Measurements from ENCODE around the gene ZNF407.

The ZNF407 gene

DNA sequence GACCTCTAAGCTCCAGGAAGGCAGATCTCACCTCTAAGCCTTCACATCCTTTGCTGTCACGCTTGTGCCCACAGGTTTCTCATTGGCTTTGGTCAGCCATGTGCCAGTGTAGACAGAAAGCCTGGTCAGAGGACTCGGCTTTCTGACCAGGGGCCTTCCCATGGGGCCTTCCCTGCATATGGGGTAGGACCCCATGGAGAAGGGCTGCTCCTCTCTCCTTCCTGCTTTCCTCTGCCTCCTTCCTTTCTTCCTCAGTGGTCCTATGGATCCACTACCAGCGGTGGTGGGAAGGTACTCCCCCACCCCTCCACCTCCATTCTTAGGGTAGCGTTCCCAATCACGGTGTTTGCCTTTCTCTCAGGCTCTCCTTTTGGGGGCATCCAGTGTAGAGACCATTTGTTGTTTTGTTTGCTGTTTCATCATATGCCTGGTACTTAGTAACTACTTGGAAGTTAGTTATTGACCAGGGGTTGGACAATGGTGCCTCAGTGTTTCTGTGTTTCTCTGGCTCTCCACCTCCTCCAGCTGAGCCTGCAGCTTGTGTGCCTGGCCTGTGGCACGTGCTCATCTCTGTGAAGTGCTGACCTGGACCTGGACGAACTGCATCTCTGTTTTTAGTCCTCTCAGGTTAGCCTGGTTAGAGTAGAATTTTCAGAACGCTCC, 71.6 kb downstream of the ZNF407 start:
- H3K9me3 Mint-ChIP-seq = no peaks in the 10 kb centered on the region
- H3K27ac Mint-ChIP-seq (ENCODE audit: low read depth) = no peak overlapping the region
- H3K36me3 Mint-ChIP-seq (ENCODE audit: insufficient read depth) = peaks cover 6% of the 10 kb centered on the region
- peaks cover 20% of the 10 kb centered on the region for H3K4me1 Mint-ChIP-seq
- H3K27me3 Mint-ChIP-seq = no peaks in the 10 kb centered on the region
- DNase-seq (ENCODE audit: low spot score in 2 of 2) (no peak), ATAC-seq (replicated peaks; ENCODE audit: extremely low read depth, poor library complexity, severe bottlenecking) (no peak)
- H3K4me3 Mint-ChIP-seq = no peak overlapping the region

DNA sequence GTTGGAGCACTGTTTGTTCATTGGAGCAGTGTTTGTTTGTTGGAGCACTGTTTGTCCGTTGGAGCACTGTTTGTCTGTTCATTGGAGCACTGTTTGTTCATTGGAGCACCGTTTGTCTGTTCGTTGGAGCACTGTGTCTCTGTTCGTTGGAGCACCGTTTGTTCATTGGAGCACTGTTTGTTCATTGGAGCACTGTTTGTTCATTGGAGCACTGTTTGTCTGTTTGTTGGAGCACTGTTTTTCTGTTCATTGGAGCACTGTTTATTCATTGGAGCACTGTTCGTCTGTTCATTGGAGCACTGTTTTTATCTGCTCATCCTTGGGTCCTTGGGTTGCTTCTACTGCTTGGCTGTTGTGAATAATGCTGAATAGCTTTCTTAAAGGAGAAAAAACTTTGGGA, 74.7 kb downstream of the ZNF407 start:
- Mint-ChIP-seq H3K27me3 (no peaks in the 10 kb centered on the region), H3K4me3 (no peak overlapping the region), H3K27ac (ENCODE audit: low read depth) (no peak overlapping the region), H3K4me1 (peaks cover 5% of the 10 kb centered on the region), H3K36me3 (ENCODE audit: insufficient read depth) (peaks cover 7% of the 10 kb centered on the region), H3K9me3 (no peaks in the 10 kb centered on the region)
- ATAC-seq (replicated peaks; ENCODE audit: extremely low read depth, poor library complexity, severe bottlenecking) (no peak), DNase-seq (ENCODE audit: low spot score in 2 of 2) (no peak)

DNA sequence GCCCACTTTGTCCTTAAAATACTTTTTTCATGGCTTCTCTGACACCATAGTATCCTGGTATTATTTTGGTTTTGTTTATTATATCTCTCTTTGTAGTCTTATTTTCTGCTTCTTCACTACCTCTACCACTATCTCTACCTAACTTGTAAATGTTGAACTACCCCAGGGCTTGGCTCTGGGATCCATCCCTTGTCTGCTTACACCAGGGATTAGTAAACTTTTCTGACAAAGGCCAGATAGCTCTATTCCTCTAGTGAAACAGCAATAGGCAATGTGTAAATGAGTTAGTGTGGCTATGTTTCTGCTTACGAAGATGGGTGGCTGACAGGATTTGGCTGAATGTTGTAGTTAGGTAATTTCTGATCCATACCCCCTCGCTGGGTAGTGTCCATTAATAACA, 76.8 kb downstream of the ZNF407 start:
- H3K27me3 Mint-ChIP-seq = no peaks in the 10 kb centered on the region
- no peak overlapping the region for H3K27ac Mint-ChIP-seq (ENCODE audit: low read depth)
- H3K4me3 Mint-ChIP-seq = no peak overlapping the region
- ATAC-seq (replicated peaks; ENCODE audit: extremely low read depth, poor library complexity, severe bottlenecking) (no peak), DNase-seq (ENCODE audit: low spot score in 2 of 2) (no peak)
- H3K36me3 Mint-ChIP-seq (ENCODE audit: insufficient read depth) = peaks cover 5% of the 10 kb centered on the region
- peaks cover 14% of the 10 kb centered on the region for H3K4me1 Mint-ChIP-seq
- H3K9me3 Mint-ChIP-seq = no peaks in the 10 kb centered on the region

DNA sequence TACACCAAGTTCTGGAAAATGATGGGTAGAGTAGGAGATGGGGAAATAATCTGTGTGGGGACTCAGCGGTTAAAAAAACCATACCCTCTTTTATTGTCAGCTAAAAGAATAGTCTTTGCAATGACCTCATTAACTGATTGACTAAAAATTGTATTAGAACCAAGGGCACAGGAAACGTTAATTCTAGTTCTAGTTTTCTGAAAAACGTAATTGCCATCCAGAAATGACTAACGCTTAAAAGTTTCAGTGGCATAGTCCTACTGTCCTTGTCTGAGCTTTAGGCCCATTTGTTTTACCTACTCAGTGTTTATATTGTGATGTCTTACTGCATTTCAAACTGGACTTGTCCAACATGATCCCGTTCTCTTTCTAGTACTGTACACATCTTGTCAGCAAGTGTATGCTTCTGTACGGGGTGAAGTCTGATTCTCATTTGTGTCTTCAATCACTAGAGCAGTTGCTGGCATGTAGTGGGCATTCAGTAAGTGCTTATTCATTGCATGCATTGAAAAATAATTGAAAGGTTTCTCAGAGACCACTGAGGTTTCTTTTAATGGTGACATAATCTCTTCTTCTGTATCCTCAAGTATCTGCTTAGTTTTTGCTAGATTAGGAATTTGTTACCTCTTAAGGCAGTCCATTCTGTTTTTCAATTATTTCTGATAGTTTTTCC, 81.5 kb downstream of the ZNF407 start:
- peaks cover 1% of the 10 kb centered on the region for H3K36me3 Mint-ChIP-seq (ENCODE audit: insufficient read depth)
- no peaks in the 10 kb centered on the region for H3K9me3 Mint-ChIP-seq
- peaks cover 19% of the 10 kb centered on the region for H3K4me1 Mint-ChIP-seq
- DNase-seq (ENCODE audit: low spot score in 2 of 2) (no peak), ATAC-seq (replicated peaks; ENCODE audit: extremely low read depth, poor library complexity, severe bottlenecking) (no peak)
- no peaks in the 10 kb centered on the region for H3K27me3 Mint-ChIP-seq
- H3K27ac Mint-ChIP-seq (ENCODE audit: low read depth) = no peak overlapping the region
- no peak overlapping the region for H3K4me3 Mint-ChIP-seq

DNA sequence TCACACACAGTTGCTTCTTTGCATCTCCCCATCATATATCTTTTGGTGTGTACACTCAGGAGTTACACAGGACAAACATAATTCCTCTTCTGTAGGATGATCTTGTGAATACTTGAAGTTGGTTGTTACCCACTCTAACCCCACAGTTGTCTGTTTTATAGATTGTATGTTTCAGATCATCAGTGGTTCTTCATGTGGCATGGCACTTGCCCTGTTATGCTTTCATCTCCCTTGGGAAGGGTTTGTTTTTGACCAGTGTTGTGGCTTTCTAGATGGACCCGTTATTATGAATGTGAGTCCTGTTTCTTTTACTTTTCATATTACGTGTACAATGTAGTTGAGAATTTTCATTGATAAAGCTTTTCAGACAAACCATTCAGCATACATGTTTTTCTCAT, 82.0 kb downstream of the ZNF407 start:
- DNase-seq (ENCODE audit: low spot score in 2 of 2) = no peak
- peaks cover 19% of the 10 kb centered on the region for H3K4me1 Mint-ChIP-seq
- ATAC-seq (replicated peaks; ENCODE audit: extremely low read depth, poor library complexity, severe bottlenecking) = no peak
- no peak overlapping the region for H3K27ac Mint-ChIP-seq (ENCODE audit: low read depth)
- no peaks in the 10 kb centered on the region for H3K9me3 Mint-ChIP-seq
- no peaks in the 10 kb centered on the region for H3K27me3 Mint-ChIP-seq
- no peak overlapping the region for H3K4me3 Mint-ChIP-seq
- no peaks in the 10 kb centered on the region for H3K36me3 Mint-ChIP-seq (ENCODE audit: insufficient read depth)

DNA sequence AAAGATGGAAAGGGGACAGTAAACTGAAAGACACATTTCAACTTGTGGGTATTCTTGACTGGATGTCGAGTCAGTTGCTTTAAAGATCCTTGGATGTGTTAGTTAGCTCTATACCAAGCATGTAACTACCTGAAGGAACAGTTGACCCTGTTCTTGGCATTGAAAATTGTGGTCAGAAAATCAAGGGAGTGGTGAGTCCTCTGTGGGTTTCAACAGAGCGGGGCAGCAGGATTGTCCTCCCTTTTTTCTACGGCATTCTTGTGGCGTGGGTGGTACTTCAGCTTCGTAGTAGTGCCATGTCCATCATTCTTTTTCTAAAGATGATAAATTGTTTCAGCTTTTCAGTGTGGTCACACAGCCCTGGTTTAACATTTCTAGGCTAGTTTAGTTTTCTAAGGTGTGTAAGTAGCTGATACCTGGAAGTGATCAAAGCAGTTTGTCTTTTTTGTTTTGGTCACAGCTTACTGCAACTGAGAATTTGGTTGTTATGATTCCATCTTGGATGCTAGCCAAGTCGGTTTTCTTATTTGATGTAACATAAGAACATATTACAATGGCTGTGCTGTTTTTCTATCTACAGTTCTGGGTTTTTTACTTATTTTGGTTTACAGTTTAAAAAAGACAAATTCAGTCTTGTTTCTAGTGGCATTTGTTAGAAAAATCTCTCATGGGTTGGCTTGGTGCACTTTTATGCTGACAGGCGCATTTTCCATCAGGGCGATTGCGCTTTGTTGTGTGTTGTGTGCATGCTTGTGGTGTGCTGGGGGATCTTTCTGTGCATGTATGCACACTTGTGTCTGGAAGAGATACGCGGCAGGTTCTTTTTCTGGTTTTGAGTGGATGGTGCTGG, 84.7 kb downstream of the ZNF407 start:
- ATAC-seq (replicated peaks; ENCODE audit: extremely low read depth, poor library complexity, severe bottlenecking) = no peak
- no peak for DNase-seq (ENCODE audit: low spot score in 2 of 2)

DNA sequence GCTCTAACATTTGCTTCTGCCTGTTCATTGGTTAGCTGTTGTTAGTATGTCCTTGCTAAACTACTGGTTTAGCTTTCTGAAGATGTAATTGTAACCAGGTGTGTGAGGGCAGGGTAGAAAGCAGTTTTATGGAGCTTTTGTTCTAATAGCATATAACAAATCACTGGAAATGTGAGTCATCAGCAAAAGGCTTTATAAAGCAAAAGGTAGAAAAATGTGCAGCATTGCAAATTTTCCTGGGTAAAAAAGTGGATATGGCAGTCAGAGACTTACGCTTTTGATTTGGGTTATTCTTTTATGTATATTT, 85.3 kb downstream of the ZNF407 start:
- Mint-ChIP-seq H3K27me3 (no peaks in the 10 kb centered on the region), H3K9me3 (no peaks in the 10 kb centered on the region), H3K36me3 (ENCODE audit: insufficient read depth) (peaks cover 6% of the 10 kb centered on the region), H3K4me3 (no peak overlapping the region), H3K27ac (ENCODE audit: low read depth) (no peak overlapping the region), H3K4me1 (peaks cover 25% of the 10 kb centered on the region)
- DNase-seq (ENCODE audit: low spot score in 2 of 2) (no peak), ATAC-seq (replicated peaks; ENCODE audit: extremely low read depth, poor library complexity, severe bottlenecking) (no peak)

More for the DNA sequence above, 84.7 kb downstream of the ZNF407 start:
- no peaks in the 10 kb centered on the region for H3K27me3 Mint-ChIP-seq
- peaks cover 25% of the 10 kb centered on the region for H3K4me1 Mint-ChIP-seq
- no peak overlapping the region for H3K27ac Mint-ChIP-seq (ENCODE audit: low read depth)
- H3K4me3 Mint-ChIP-seq = no peak overlapping the region
- peaks cover 6% of the 10 kb centered on the region for H3K36me3 Mint-ChIP-seq (ENCODE audit: insufficient read depth)
- no peaks in the 10 kb centered on the region for H3K9me3 Mint-ChIP-seq

DNA sequence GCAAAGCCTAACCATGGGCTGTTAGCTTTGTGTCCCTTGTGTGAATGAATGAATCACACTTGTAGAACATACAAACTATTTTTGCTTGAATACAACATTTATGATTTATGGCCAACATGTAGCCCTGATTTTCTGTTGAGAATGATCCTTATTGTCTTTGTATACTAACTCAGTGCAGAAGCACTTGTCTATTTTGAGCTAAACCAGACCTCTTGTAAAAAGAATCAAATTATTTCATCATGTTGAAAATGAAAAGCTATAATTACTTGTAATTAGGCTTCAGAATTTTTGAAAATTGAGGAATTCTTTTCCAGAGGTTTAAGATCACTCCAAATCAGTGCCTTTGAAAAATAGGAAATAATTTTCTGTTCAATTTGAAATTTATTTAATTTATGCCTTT, 85.9 kb downstream of the ZNF407 start:
- no peaks in the 10 kb centered on the region for H3K9me3 Mint-ChIP-seq

DNA sequence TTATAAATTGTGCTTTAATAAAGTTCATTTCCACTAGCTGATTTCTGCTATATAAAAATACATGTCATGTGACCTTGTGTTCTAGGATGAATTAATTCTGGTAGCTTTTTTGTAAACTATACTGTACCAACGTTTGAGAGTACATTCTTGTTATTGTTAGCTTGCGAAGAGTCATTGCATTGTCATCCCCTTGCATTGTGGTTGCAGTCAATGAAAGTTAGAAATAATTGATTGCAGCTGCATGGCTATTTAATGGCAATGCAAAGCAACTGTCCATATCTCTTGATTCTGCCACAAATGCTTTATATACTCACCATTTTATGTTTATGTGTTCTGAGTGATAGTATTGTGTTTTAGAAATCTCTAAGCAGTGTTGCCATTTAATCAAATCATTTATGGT, 91.6 kb downstream of the ZNF407 start:
- DNase-seq (ENCODE audit: low spot score in 2 of 2) (no peak), ATAC-seq (replicated peaks; ENCODE audit: extremely low read depth, poor library complexity, severe bottlenecking) (no peak)
- Mint-ChIP-seq H3K4me3 (no peak overlapping the region), H3K27ac (ENCODE audit: low read depth) (no peak overlapping the region), H3K36me3 (ENCODE audit: insufficient read depth) (peaks cover 11% of the 10 kb centered on the region), H3K27me3 (no peaks in the 10 kb centered on the region), H3K9me3 (no peaks in the 10 kb centered on the region), H3K4me1 (peaks cover 28% of the 10 kb centered on the region)

More for the DNA sequence above, 85.9 kb downstream of the ZNF407 start:
- Mint-ChIP-seq H3K4me1 (peaks cover 19% of the 10 kb centered on the region), H3K4me3 (no peak overlapping the region), H3K36me3 (ENCODE audit: insufficient read depth) (peaks cover 6% of the 10 kb centered on the region), H3K27me3 (no peaks in the 10 kb centered on the region), H3K27ac (ENCODE audit: low read depth) (no peak overlapping the region)
- ATAC-seq (replicated peaks; ENCODE audit: extremely low read depth, poor library complexity, severe bottlenecking) (no peak), DNase-seq (ENCODE audit: low spot score in 2 of 2) (no peak)

DNA sequence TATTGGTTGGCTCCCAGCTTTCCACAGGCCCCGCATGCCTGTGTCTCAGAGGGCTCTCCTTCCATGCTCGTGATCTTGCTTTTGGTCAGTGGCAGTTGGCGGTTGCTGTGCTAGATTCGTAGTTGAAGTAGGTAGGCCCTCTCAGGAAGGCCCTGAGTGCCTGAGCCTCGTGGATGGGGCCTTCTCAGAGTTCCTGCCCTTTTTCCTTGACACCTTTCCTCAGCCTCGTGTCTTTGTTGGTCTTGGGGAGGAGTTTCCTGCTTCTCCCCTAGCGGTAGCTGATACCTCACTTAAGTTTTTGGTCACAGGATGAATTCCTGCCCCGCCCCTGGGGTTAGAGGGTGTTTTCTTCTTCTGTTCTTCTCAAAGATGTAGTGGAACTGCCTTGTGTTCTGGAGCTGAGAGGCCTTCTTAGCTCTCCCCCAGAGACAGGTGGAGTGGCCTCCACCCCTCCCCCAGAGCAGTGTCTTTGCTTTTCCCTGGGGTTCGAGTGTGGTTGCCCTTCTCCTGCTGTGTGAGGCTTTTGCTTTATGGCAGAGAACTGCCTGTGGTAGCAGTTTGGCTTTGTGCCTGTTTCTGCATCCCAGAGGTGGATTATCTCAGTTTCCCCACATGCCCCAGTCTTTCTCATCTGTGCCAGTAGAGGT, 94.8 kb downstream of the ZNF407 start:
- H3K4me3 Mint-ChIP-seq = no peak overlapping the region
- no peak for DNase-seq (ENCODE audit: low spot score in 2 of 2)
- H3K36me3 Mint-ChIP-seq (ENCODE audit: insufficient read depth) = peaks cover 5% of the 10 kb centered on the region
- H3K27ac Mint-ChIP-seq (ENCODE audit: low read depth) = peak overlapping the region; percentile 33
- H3K9me3 Mint-ChIP-seq = no peaks in the 10 kb centered on the region
- no peaks in the 10 kb centered on the region for H3K27me3 Mint-ChIP-seq
- peaks cover 29% of the 10 kb centered on the region for H3K4me1 Mint-ChIP-seq
- ATAC-seq (replicated peaks; ENCODE audit: extremely low read depth, poor library complexity, severe bottlenecking) = no peak

DNA sequence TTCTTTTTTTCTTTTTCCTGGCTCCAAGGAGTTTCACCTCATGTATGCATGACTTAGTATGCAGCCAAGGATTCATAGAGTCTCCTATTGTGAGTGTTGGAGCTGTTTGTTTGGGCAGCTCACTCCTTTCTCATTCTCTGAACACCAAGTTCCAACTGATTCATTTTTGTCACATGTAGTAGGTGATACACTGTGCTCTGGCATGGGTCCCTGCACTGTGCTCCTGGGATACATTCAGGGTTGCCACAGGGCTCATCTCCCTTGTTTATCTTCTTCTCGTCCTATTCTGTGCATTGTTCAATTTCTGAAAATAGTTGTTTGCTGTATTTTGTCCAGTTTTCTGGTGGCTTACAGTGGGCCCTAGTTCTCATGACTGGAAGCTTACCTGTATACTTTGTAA, 96.8 kb downstream of the ZNF407 start:
- H3K4me1 Mint-ChIP-seq = peaks cover 29% of the 10 kb centered on the region
- no peaks in the 10 kb centered on the region for H3K27me3 Mint-ChIP-seq
- H3K4me3 Mint-ChIP-seq = no peak overlapping the region
- H3K9me3 Mint-ChIP-seq = no peaks in the 10 kb centered on the region
- DNase-seq (ENCODE audit: low spot score in 2 of 2) (no peak), ATAC-seq (replicated peaks; ENCODE audit: extremely low read depth, poor library complexity, severe bottlenecking) (no peak)
- peak overlapping the region; percentile 33 for H3K27ac Mint-ChIP-seq (ENCODE audit: low read depth)
- peaks cover 3% of the 10 kb centered on the region for H3K36me3 Mint-ChIP-seq (ENCODE audit: insufficient read depth)

DNA sequence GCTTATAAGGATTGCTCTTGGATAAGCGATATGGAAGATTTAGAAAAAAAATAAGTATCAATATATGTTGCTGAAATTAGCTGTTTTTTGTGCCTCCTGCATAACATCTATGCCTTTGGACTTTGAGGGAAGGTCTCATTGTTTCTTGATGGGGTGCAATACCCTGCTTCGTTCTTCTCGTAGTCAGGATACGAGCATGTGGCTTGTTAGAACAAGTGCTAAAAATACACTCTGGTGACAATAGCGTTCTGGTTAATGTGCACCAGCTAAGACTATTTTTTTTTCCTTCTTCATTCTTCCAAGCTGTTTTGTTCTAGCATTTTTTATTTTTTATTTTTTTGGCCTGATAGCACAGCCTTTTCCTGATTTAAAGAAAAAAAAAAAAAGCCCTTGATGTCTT, 97.5 kb downstream of the ZNF407 start:
- H3K27me3 Mint-ChIP-seq = no peaks in the 10 kb centered on the region
- peaks cover 3% of the 10 kb centered on the region for H3K36me3 Mint-ChIP-seq (ENCODE audit: insufficient read depth)
- ATAC-seq (replicated peaks; ENCODE audit: extremely low read depth, poor library complexity, severe bottlenecking) = no peak
- H3K9me3 Mint-ChIP-seq = no peaks in the 10 kb centered on the region
- H3K27ac Mint-ChIP-seq (ENCODE audit: low read depth) = no peak overlapping the region
- peaks cover 29% of the 10 kb centered on the region for H3K4me1 Mint-ChIP-seq
- no peak overlapping the region for H3K4me3 Mint-ChIP-seq
- DNase-seq (ENCODE audit: low spot score in 2 of 2) = no peak

Measured in central memory CD8-positive, alpha-beta T cell (primary cell).